Adipocyte (in vitro differentiated cells): Measurements from ENCODE around the gene TF.
A peak's percentile ranks its signal among the peaks of the same experiment; 100 is the strongest.

Experiments used
- DNase-seq: peaks from one replicate; pipeline ENCODE4 v3.0.0-alpha.2; 2015; ENCODE audit warnings: low read depth
- H3K27me3 ChIP-seq: replicated peaks from 2 replicates; pipeline ENCODE4 v1.7.0; 2013; ENCODE audit warnings: mild to moderate bottlenecking, low read length, moderate library complexity; ENCODE audit not compliant: control insufficient read depth, insufficient read depth
- H3K36me3 ChIP-seq: 2 replicates; pipeline ENCODE4 v1.7.0; 2013; ENCODE audit warnings: low read length, mild to moderate bottlenecking, moderate library complexity; ENCODE audit not compliant: control insufficient read depth, insufficient read depth, severe bottlenecking
- H3K4me1 ChIP-seq: 2 replicates; pipeline ENCODE4 v1.7.0; 2013; ENCODE audit warnings: mild to moderate bottlenecking, low read length, moderate library complexity; ENCODE audit not compliant: control insufficient read depth, insufficient read depth
- H3K4me3 ChIP-seq: 2 replicates; pipeline ENCODE4 v1.7.0; 2013; ENCODE audit warnings: mild to moderate bottlenecking, low read length, moderate library complexity
- H3K9ac ChIP-seq: 2 replicates; pipeline ENCODE4 v1.7.0; 2013; ENCODE audit warnings: mild to moderate bottlenecking, low read length, moderate library complexity
- H3K9me3 ChIP-seq: 2 replicates; pipeline ENCODE4 v1.7.0; 2013; ENCODE audit warnings: mild to moderate bottlenecking, low read length, moderate library complexity; ENCODE audit not compliant: control insufficient read depth

TF gene

GRCh38 chr3:133840767-133841166 is 94.6 kb downstream of the TF start:
- Histone ChIP-seq H3K9ac (no peak overlapping the region), H3K4me3 (no peak overlapping the region), H3K9me3 (no peaks in the 10 kb centered on the region), H3K36me3 (peaks cover 7% of the 10 kb centered on the region), H3K4me1 (no peaks in the 10 kb centered on the region), H3K27me3 (peaks cover 4% of the 10 kb centered on the region)
- DNase-seq: no peak

- Histone ChIP-seq H3K9ac (no peak overlapping the region), H3K36me3 (peaks cover 7% of the 10 kb centered on the region), H3K4me1 (no peaks in the 10 kb centered on the region), H3K9me3 (no peaks in the 10 kb centered on the region), H3K4me3 (no peak overlapping the region), H3K27me3 (peaks cover 4% of the 10 kb centered on the region)
- no peak for DNase-seq
These were observed 95.0 kb downstream of the TF start for GRCh38 chr3:133841196-133841595.

- H3K27me3 ChIP-seq: peaks cover 4% of the 10 kb centered on the region
- H3K9me3 ChIP-seq: no peaks in the 10 kb centered on the region
- no peak overlapping the region for H3K4me3 ChIP-seq
- no peak for DNase-seq
- H3K36me3 ChIP-seq: peaks cover 7% of the 10 kb centered on the region
- no peak overlapping the region for H3K9ac ChIP-seq
- H3K4me1 ChIP-seq: no peaks in the 10 kb centered on the region
These were observed 96.0 kb downstream of the TF start for GRCh38 chr3:133842158-133842557.

GRCh38 chr3:133843634-133844033 is 97.4 kb downstream of the TF start:
- H3K9ac ChIP-seq: no peak overlapping the region
- H3K27me3 ChIP-seq: peaks cover 4% of the 10 kb centered on the region
- H3K4me3 ChIP-seq: no peak overlapping the region
- DNase-seq: peak; percentile 4
- no peaks in the 10 kb centered on the region for H3K9me3 ChIP-seq
- no peaks in the 10 kb centered on the region for H3K4me1 ChIP-seq
- H3K36me3 ChIP-seq: peaks cover 7% of the 10 kb centered on the region

- H3K9ac ChIP-seq: no peak overlapping the region
- H3K4me3 ChIP-seq: no peak overlapping the region
- H3K9me3 ChIP-seq: no peaks in the 10 kb centered on the region
- H3K36me3 ChIP-seq: no peaks in the 10 kb centered on the region
- peaks cover 8% of the 10 kb centered on the region for H3K4me1 ChIP-seq
- DNase-seq: no peak
- H3K27me3 ChIP-seq: peaks cover 4% of the 10 kb centered on the region
These were observed 98.9 kb downstream of the TF start for GRCh38 chr3:133845127-133845526.
